ENCODE results near the gene DNTT.

DNA sequence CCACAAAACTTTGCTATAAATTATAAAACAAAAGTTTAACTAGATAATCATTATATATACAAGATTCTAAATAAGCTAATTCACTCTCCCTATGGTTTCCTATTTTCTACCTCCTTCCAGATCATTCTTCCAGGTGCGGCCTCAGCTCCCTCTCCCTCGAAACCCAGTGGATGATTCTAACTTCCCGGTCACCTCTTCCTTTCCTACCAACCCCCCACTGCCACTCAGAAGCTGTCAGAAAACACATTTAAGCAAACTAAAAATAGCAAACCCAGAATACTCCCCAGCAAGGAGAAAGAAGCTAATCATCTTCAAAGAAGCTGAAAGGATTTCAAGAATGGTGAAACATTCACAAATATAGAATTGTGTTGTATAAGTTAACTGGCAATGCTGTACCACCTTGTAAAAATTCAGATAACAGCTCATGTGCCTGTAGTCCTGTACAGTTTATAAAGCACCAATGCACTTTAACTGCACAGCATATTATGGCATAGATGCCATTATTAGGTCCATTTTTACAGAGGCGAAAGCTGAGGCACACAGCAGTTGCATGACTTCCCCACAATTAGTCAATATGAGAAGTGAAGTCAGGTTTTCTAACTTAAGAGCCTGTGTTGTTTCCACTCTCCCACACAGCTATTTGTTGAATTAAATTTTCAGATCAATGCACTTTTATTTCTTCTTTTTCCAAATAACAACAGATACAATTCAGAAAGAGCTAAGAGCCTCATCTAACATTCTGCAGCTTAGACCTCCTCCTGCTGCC is 13.7 kb upstream of the DNTT start:
- TF ChIP-seq, protein P1, sequence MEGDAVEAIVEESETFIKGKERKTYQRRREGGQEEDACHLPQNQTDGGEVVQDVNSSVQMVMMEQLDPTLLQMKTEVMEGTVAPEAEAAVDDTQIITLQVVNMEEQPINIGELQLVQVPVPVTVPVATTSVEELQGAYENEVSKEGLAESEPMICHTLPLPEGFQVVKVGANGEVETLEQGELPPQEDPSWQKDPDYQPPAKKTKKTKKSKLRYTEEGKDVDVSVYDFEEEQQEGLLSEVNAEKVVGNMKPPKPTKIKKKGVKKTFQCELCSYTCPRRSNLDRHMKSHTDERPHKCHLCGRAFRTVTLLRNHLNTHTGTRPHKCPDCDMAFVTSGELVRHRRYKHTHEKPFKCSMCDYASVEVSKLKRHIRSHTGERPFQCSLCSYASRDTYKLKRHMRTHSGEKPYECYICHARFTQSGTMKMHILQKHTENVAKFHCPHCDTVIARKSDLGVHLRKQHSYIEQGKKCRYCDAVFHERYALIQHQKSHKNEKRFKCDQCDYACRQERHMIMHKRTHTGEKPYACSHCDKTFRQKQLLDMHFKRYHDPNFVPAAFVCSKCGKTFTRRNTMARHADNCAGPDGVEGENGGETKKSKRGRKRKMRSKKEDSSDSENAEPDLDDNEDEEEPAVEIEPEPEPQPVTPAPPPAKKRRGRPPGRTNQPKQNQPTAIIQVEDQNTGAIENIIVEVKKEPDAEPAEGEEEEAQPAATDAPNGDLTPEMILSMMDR (IDR thresholded peaks at IDR 0.05): no peak
- TF ChIP-seq POLR2A (IDR thresholded peaks at IDR 0.05): no peak

Data from lower leg skin (tissue), 3 donors.